GM23248 (cell line): ENCODE measurements around the gene KNTC1. TPM values are rescaled to one million over a fixed set of nuclear protein-coding genes. Genes with fewer than 3 reads are reported as not detected.

ENCODE experiments used
- DNase-seq: peaks from one replicate; pipeline ENCODE4 v3.0.0-alpha.2; 2015
- H2AFZ ChIP-seq: fragments of 200-600 bp; sonication (generic); 2 replicates; pipeline ENCODE4 v1.6.1; 2016; ENCODE audit warnings: antibody characterized with exemption
- H3F3A ChIP-seq: fragments of 200-600 bp; sonication (generic); 2 replicates; pipeline ENCODE4 v1.6.1; 2016; ENCODE audit warnings: mild to moderate bottlenecking, antibody characterized with exemption, mixed run types; ENCODE audit not compliant: insufficient read depth
- H3K27ac ChIP-seq: fragments of 200-600 bp; sonication (generic); 2 replicates; pipeline ENCODE4 v1.5.1; 2016; ENCODE audit warnings: mild to moderate bottlenecking
- H3K27me3 ChIP-seq: fragments of 200-600 bp; sonication (generic); replicated peaks from 2 replicates; pipeline ENCODE4 v1.6.1; 2016; ENCODE audit warnings: mild to moderate bottlenecking; ENCODE audit not compliant: insufficient read depth
- H3K36me3 ChIP-seq: fragments of 200-600 bp; sonication (generic); 2 replicates; pipeline ENCODE4 v1.6.1; 2016; ENCODE audit warnings: low read depth, mild to moderate bottlenecking
- H3K4me1 ChIP-seq: fragments of 200-600 bp; sonication (generic); 2 replicates; pipeline ENCODE4 v1.6.1; 2016; ENCODE audit warnings: mild to moderate bottlenecking; ENCODE audit not compliant: insufficient read depth
- H3K4me2 ChIP-seq: fragments of 200-600 bp; sonication (generic); one replicate; pipeline ENCODE4 v1.6.1; 2016; ENCODE audit warnings: mild to moderate bottlenecking; ENCODE audit not compliant: unreplicated experiment
- H3K4me3 ChIP-seq: fragments of 200-600 bp; sonication (generic); 2 replicates; pipeline ENCODE4 v1.5.1; 2016; ENCODE audit warnings: mild to moderate bottlenecking
- H3K79me2 ChIP-seq: fragments of 200-600 bp; sonication (generic); 2 replicates; pipeline ENCODE4 v1.6.1; 2016; ENCODE audit warnings: mild to moderate bottlenecking; ENCODE audit not compliant: insufficient read depth
- H3K9ac ChIP-seq: fragments of 200-600 bp; sonication (generic); 2 replicates; pipeline ENCODE4 v1.6.1; 2016; ENCODE audit warnings: mild to moderate bottlenecking
- H3K9me2 ChIP-seq: fragments of 200-600 bp; sonication (generic); 2 replicates; pipeline ENCODE4 v1.6.1; 2016; ENCODE audit warnings: mixed run types, mild to moderate bottlenecking, moderate library complexity; ENCODE audit not compliant: insufficient read depth
- H3K9me3 ChIP-seq: fragments of 200-600 bp; sonication (generic); one replicate; pipeline ENCODE4 v1.6.1; 2017; ENCODE audit warnings: low read depth
- H4K20me1 ChIP-seq: fragments of 200-600 bp; sonication (generic); 2 replicates; pipeline ENCODE4 v1.6.0; 2016; ENCODE audit not compliant: insufficient read depth
- EZH2 ChIP-seq: fragments of 200-600 bp; sonication (generic); IDR thresholded peaks from 2 replicates; pipeline ENCODE4 v1.6.1; 2018; ENCODE audit warnings: antibody characterized with exemption, mild to moderate bottlenecking; ENCODE audit not compliant: insufficient read depth, poor library complexity, severe bottlenecking
- EZH2phosphoT487 ChIP-seq: fragments of 200-600 bp; sonication (generic); IDR thresholded peaks from 2 replicates; pipeline ENCODE4 v1.6.1; 2018; ENCODE audit warnings: antibody characterized with exemption, moderate library complexity, mild to moderate bottlenecking, low read depth; ENCODE audit not compliant: insufficient read depth
- whole genome bisulfite sequencing, 2 experiments: methylation state at CpG; one replicate each; pipeline ENCODE4 v1.1.6; 2015 to 2017; ENCODE audit warnings: low lambda C conversion rate in 2 of 2, low coverage in 1 of 2; ENCODE audit errors: missing lambda C conversion rate in 2 of 2; 5-methylcytosine and 5-hydroxymethylcytosine counted together
- in situ Hi-C: fragments of 300-500 bp; cut with MboI; formaldehyde crosslinking; loops from 2 replicates; pipeline ENCODE4 v1.15.0; 2020
- polyA plus RNA-seq: library from polyadenylated mRNA; unstranded; fragments of >200 nt; fragmentation: Nextera tagmentation; extraction: Ambion mirVana; gene quantifications from 2 replicates; pipeline ENCODE4 v1.2.1, GENCODE V29; 2016
- total RNA-seq: library from RNA; depleted of rRNA; stranded (reverse); fragments of >200 nt; shearing (Covaris generic); gene quantifications from 2 replicates; pipeline ENCODE4 v1.2.3, GENCODE V29; 2014

Gene KNTC1
- total and polyA plus RNA-seq, 2 experiments from 2014 or later = 8.1 to 15.5 TPM

DNA sequence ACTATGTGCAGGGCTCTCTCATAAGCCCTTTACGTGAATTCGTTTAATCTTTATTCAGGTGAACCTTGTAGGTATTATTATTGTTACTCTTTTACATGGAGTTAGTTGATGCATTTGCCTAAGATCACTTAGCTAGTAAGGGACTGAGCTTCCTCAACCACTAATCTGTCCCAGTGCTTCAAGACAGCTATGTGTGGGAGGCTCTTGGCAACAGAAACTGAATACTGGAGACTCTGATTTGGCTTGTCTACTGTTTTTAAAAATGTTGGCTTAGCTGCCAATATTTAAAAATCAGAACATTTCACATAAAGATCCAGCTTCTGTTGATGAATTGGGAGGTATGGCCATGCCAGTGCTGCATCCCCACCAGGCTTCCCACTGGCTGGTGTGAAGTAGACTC lies 6.8 kb downstream of the KNTC1 start:
- Histone ChIP-seq H3K36me3 (0 out of 2 replicates have a peak, but pooled peaks cover 4% of the 10 kb centered on the region), H3K4me1 (0 out of 2 replicates have a peak, but pooled peaks cover 4% of the 10 kb centered on the region), H3K27ac (no peak overlapping the region), H2AFZ (no peak overlapping the region), H3K4me2 (no peak overlapping the region), H3K9ac (no peak overlapping the region), H3K4me3 (no peak overlapping the region), H4K20me1 (no peaks in the 10 kb centered on the region), H3K9me3 (no peaks in the 10 kb centered on the region), H3K79me2 (peaks cover 41% of the 10 kb centered on the region), H3K9me2 (no peaks in the 10 kb centered on the region), H3K27me3 (no peaks in the 10 kb centered on the region), H3F3A (peaks cover 5% of the 10 kb centered on the region; the same call in 1 of the 2 replicates)
- DNase-seq = peak; percentile 47
- WGBS, 2 experiments = 97 to 100% methylated on average over 2 of the region's 2 CpGs
- no peak for TF ChIP-seq EZH2
- TF ChIP-seq EZH2phosphoT487 = no peak
- in situ Hi-C loops = no loop called here

DNA sequence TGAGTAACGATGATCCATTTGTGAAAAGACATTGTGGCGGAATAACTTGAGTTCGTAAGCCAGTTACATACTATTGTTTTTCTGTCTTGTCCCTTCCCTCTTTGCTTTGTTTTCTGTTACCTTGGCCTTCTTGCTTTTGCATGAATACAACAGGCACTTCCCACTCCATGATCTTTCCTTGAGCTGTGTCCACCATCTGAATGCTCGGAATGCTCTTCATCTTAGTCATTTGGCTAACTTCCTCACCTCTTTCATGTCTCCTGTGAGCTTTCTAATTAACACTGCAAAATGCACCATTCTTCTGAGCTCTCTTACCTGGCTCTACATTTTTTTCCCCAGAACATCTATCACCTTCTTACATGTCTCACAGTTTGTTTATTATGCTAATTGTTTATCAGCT lies 10.0 kb downstream of the KNTC1 start:
- no peak overlapping the region for H2AFZ ChIP-seq
- TF ChIP-seq EZH2phosphoT487 (no peak), EZH2 (no peak)
- H3K4me3 ChIP-seq = no peak overlapping the region
- no peaks in the 10 kb centered on the region for H3K9me2 ChIP-seq
- H3K79me2 ChIP-seq = peaks cover 15% of the 10 kb centered on the region
- H3K4me2 ChIP-seq = no peak overlapping the region
- H3K9ac ChIP-seq = no peak overlapping the region
- no peak overlapping the region for H3K27ac ChIP-seq
- H3F3A ChIP-seq = no peaks in the 10 kb centered on the region
- H3K27me3 ChIP-seq = no peaks in the 10 kb centered on the region
- in situ Hi-C loops = no loop called here
- no peaks in the 10 kb centered on the region for H3K36me3 ChIP-seq
- H3K9me3 ChIP-seq = no peaks in the 10 kb centered on the region
- 0 out of 2 replicates have a peak, but pooled peaks cover 4% of the 10 kb centered on the region for H3K4me1 ChIP-seq
- no peaks in the 10 kb centered on the region for H4K20me1 ChIP-seq
- 94 to 95% methylated on average over 4 of the region's 4 CpGs for WGBS, 2 experiments
- DNase-seq = no peak

DNA sequence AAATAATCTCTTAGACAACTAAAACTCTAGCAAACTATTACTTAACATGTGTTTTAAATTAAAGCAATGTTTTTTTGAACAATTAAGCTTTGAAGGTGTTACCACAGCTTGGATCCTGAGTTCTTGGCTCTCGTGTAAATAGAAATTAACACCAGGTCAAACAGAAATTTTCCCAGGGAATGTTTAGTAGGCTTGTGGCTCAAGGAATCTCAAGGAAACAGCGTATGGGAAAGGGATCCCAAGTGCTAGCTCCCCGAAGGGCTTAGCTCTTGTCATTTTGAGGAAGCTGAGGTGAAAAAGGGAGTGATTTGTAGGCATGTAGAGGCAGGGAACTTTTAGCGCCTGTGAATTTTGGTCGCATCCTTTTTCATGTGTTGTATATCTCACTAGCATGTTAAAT lies 11.4 kb downstream of the KNTC1 start:
- WGBS, 2 experiments = 97% methylated on average over 5 of the region's 5 CpGs
- no peaks in the 10 kb centered on the region for H3K9me3 ChIP-seq
- in situ Hi-C loops = no loop called here
- DNase-seq = no peak
- no peaks in the 10 kb centered on the region for H3K36me3 ChIP-seq
- TF ChIP-seq EZH2phosphoT487 (no peak), EZH2 (no peak)
- H4K20me1 ChIP-seq = no peaks in the 10 kb centered on the region
- H3K9ac ChIP-seq = no peak overlapping the region
- H3K79me2 ChIP-seq = peaks cover 2% of the 10 kb centered on the region; the same call in 1 of the 2 replicates
- 0 out of 2 replicates have a peak, but pooled peaks cover 4% of the 10 kb centered on the region for H3K4me1 ChIP-seq
- H3K9me2 ChIP-seq = no peaks in the 10 kb centered on the region
- H2AFZ ChIP-seq = no peak overlapping the region
- no peaks in the 10 kb centered on the region for H3F3A ChIP-seq
- no peaks in the 10 kb centered on the region for H3K27me3 ChIP-seq
- H3K27ac ChIP-seq = no peak overlapping the region
- H3K4me3 ChIP-seq = no peak overlapping the region
- no peak overlapping the region for H3K4me2 ChIP-seq

DNA sequence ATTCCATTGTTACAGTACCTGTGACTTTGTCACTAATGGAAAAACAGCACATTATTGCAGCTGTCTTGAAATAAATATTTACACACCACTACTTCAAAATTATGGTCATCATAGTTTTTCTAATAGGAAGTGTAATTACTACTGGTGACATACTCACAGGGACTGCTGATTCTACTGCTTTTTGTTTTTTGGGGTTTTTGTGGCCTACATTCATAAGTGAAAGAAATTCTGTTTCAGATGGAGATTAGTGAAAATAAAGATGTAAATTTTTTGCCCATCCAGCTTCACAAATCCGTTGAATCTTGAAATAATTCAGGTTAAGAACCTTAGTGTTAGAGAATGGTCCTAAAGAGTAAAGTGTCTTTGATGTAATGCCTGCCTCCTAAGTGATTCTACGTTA lies 17.5 kb downstream of the KNTC1 start:
- TF ChIP-seq EZH2 (no peak), EZH2phosphoT487 (no peak)
- H2AFZ ChIP-seq = no peak overlapping the region
- H3K36me3 ChIP-seq = peaks cover 7% of the 10 kb centered on the region; the same call in 1 of the 2 replicates
- no peak overlapping the region for H3K4me3 ChIP-seq
- H4K20me1 ChIP-seq = no peaks in the 10 kb centered on the region
- H3K79me2 ChIP-seq = no peaks in the 10 kb centered on the region
- no peaks in the 10 kb centered on the region for H3K9me2 ChIP-seq
- H3K27me3 ChIP-seq = no peaks in the 10 kb centered on the region
- no peak overlapping the region for H3K4me2 ChIP-seq
- H3K4me1 ChIP-seq = no peaks in the 10 kb centered on the region
- no peak for DNase-seq
- in situ Hi-C loops = no loop called here
- H3K9me3 ChIP-seq = no peaks in the 10 kb centered on the region
- H3K27ac ChIP-seq = no peak overlapping the region
- WGBS, 2 experiments = 72 to 79% methylated on average over 2 of the region's 2 CpGs
- no peaks in the 10 kb centered on the region for H3F3A ChIP-seq
- no peak overlapping the region for H3K9ac ChIP-seq

DNA sequence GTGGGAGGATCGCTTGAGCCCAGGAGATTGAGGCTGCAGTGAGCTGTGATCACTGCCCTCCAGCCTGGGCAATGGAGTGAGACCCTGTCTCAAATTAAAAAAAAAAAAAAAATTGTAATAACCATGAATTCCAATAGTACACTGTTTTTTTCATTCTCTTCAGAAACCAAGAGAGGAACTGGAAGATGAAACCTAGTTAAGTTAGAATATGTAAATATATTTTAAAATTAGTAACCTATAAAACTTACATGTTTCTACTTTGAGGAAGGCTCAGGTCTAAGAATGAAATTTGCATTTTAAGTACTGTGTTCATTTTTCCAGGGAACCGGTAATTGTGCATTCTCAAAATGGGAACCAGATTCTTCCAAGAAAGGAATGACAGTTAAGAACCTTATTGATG lies 18.8 kb downstream of the KNTC1 start:
- DNase-seq = no peak
- H4K20me1 ChIP-seq = no peaks in the 10 kb centered on the region
- no peak overlapping the region for H3K4me2 ChIP-seq
- peaks cover 16% of the 10 kb centered on the region; the same call in 1 of the 2 replicates for H3K36me3 ChIP-seq
- no peaks in the 10 kb centered on the region for H3K27me3 ChIP-seq
- TF ChIP-seq EZH2 (no peak), EZH2phosphoT487 (no peak)
- H3K4me1 ChIP-seq = no peaks in the 10 kb centered on the region
- H3K4me3 ChIP-seq = no peak overlapping the region
- H3F3A ChIP-seq = no peaks in the 10 kb centered on the region
- no peak overlapping the region for H3K9ac ChIP-seq
- no peaks in the 10 kb centered on the region for H3K79me2 ChIP-seq
- H3K9me2 ChIP-seq = no peaks in the 10 kb centered on the region
- no peak overlapping the region for H3K27ac ChIP-seq
- H2AFZ ChIP-seq = no peak overlapping the region
- no peaks in the 10 kb centered on the region for H3K9me3 ChIP-seq
- 98 to 100% methylated on average over 2 of the region's 2 CpGs for WGBS, 2 experiments
- in situ Hi-C loops = no loop called here
